ENCODE measurements around the gene DND1.
"Not testable (repeated sequence)": the region's sequence is repeated elsewhere in the genome, so short reads cannot be mapped to it uniquely, and the experiment has no call there.

DND1 gene

DNA sequence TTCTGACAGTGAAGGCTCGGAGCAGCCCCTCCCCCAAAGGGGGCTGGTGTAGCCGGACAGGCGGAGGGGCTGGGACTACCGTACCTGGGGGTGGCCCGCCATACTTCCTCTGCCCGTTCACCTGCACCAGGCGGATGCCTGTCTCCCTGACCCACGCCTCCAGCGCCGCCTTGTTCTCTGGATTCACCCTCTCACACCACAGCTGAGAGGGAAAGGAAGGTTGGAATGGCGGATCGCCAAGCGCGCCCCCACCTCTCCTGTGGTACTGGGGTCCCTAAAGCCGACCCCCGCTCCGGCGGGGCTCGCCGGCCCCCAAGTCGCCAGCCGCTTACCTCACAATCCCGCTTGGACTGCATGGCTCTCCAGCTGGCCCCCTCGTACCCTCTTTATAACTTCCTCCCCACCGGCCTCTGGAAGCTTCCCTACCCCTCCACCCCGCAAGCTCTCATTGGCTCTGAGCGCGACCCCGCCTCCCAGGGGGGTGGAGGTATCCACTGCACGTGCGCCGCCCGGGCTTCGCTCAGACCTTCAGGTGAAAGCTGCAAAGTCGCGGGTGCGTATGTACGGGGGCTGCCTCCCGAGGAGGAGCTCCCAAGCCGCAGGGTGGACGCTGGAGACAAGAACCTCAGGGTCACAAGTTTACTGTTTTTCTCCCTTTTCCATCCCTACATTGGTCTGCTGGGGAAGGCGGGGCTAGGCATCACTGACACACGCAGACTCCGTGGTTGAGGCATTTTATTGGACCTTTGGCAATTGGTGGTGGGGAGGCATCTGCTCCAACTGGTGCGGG, at the start of gene DND1:
Gene DND1 (minus strand): TSS at position 390 of the 790 bp plus-strand sequence. CDS start 34 bp downstream, at position 356.
- DNase-seq (ENCODE audit: low read depth in 2 of 2) = no peak

DNA sequence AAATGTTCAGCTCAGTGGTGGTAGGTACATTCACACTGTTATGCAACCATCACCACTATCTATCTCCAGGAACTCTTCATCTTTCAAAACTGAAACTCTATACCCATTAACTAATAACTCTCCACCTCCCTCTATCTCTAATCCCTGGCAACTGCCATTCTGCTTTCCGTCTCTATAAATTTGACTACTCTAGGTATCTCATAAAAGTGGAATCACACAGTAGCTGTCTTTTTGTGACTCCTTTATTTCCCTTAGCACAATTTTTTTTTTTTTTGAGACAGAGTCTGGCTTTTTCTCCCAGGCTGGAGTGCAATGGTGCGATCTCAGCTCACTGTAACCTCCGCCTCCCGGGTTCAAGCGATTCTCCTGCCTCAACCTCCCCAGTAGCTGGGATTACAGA, 48.0 kb upstream of the DND1 start:
- not testable (repeated sequence) for DNase-seq (ENCODE audit: low read depth in 2 of 2)

DNA sequence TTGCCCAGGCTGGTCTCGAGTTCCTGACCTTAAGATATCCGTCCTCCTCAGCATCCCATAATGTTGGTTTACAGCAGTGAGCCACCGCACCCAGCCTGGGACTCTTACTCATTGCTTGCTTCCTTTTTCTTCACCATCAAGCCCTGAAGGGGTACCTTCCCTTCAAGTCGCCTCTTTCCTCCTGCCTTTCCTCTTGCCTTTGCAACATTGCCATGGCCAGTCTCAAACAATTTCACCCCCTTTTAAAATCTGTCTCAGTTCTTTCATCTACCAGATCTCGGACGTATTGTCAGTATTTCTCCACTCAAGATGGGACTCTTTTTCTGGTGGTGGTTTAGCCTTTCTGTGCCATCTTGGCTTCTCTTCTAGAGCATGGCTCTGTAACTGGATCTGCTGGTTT, 47.4 kb upstream of the DND1 start:
- not testable (repeated sequence) for DNase-seq (ENCODE audit: low read depth in 2 of 2)

DNA sequence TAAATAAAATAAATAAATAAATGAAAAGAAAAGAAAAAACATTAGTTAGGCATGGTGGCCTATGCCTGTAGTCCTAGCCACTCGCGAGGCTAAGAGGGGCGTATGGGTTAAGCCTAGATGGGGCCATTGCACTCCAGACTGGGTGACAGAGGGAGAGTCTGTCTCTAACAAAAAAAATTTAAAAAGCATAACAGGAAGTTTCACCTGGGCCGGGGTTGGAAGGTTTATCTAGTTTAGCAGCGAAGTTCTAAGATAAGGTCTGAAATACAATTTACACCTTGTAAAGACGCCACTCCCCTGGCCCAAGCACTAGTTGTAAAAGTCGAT, 44.9 kb upstream of the DND1 start:
- DNase-seq (ENCODE audit: low read depth in 2 of 2) = no peak

DNA sequence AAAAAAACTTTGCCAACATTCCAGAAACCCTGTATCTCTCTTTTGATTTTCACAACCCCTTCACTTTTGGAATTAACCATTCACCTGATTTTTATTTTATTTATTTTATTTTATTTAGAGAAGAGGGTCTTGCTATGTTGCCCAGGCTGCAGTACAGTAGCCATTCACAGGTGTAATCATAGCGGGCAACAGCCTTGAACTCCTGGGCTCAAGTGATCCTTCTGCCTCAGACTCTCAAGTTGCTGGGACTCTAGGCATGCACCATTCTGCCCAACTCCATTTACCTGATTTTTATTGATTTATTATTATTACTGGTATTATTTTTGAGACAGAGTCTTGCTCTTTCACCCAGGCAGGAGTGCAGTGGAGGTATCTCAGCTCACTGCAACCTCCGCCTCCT, 42.9 kb upstream of the DND1 start:
- DNase-seq (ENCODE audit: low read depth in 2 of 2) = not testable (repeated sequence)

DNA sequence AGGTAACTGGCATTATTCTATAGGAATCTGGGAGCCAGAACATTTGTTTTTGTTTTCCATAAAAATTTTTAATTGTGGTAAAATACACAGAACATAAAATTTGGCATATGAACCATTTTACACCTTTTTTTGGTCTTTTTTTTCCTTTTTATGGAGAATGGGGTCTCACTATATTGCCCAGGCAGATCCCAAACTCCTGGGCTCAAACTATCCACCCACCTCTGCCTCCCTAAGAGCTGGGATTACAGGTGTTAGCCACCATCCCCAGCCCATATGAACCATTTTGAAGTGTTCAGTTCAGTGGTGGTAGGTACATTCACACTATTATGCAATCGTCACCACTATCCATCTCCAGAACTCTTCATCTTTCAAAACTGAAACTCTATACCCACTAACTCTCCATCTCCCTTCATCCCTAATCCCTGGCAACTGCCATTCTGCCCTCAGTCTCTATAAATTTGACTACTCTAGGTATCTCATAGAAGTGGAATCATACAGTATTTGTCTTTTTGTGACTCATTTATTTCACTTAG, 40.3 kb upstream of the DND1 start:
- DNase-seq (ENCODE audit: low read depth in 2 of 2) = no peak

DNA sequence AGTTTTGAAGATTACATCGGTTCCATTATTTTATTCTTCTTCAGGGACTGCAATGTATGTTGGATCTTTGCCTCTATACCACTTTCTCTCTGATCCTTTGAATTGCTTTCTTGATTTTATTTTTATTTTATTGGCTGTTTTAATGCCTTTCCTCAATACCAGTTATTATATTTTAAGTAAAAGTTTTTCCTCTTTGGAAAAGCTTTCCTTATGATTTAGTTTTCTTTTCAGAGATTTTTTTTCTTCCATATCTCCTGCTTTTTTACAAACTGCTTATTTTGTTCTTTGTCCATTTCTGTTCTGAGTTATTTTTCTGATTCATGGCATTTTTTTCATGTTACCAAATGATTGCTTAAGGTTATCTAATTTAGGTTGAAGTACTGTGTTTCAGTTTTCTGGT, 38.4 kb upstream of the DND1 start:
- DNase-seq (ENCODE audit: low read depth in 2 of 2) = no peak

DNA sequence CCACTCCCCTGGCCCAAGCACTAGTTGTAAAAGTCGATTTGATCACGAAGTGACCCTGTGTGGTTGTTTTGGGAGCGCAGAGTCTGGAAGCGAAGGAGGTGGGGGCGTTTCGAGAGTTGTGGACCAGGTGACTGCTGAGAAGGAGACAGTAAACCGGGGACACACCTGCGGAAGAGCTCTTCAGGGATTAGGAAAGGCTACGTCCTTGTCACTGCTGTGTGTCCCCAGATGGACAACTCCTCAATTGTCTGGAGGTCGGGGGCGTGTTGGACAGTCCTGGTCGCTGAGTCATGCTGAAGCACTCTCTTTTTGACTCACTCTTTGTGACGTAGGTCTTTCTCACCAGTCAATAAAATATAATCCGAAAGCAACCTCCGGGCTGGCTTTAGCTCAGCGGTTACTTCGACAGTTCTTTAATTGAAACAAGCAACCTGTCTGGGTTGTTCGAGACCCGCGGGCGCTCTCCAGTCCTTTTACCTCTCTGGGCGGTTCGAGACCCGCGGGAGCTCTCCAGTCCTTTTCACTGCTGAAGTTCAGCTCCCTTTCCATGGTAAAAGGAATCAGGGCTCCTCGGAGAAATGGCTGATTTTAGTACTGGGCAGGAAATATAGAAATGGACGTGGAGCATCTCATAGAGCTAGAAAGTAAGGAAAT, 37.6 kb upstream of the DND1 start:
- DNase-seq (ENCODE audit: low read depth in 2 of 2) = peak; percentile 73 to 84

DNA sequence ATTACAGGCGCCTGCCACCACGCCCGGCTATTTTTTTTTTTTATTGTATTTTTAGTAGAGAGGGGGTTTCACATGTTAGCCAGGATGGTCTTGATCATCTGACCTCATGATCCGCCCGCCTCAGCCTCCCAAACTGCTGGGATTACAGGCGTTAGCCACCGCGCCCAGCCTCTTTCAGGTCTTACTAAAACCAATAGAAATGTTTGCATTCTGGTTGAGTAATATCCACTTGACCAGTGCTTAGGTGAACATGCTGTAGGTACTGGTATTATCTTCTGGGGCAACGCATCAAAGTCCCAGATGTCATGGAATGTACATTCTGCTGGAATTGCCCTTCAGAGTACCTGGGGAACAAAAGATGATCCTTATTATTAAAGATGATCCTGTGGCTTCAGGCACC, 35.4 kb upstream of the DND1 start:
- DNase-seq (ENCODE audit: low read depth in 2 of 2) = not testable (repeated sequence)

DNA sequence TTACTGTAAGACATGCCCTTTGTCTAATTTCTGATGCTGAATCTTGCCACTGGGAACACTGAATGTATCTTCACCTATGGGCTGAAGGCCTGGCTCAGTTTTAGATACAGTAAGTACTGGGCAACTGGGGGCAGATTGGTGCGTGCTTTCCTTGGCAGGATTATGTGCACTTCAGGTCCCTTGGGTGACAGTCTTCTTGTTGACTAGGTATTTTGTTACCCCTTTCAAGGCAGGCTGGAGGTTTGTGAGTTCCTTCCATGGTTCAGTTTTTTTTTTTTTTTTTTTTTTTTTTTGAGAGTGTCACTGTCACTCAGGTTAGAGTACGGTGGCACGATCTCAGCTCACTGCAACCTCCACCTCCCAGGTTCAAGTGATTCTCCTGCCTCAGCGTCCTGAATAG, 34.4 kb upstream of the DND1 start:
- no peak for DNase-seq (ENCODE audit: low read depth in 2 of 2)

DNA sequence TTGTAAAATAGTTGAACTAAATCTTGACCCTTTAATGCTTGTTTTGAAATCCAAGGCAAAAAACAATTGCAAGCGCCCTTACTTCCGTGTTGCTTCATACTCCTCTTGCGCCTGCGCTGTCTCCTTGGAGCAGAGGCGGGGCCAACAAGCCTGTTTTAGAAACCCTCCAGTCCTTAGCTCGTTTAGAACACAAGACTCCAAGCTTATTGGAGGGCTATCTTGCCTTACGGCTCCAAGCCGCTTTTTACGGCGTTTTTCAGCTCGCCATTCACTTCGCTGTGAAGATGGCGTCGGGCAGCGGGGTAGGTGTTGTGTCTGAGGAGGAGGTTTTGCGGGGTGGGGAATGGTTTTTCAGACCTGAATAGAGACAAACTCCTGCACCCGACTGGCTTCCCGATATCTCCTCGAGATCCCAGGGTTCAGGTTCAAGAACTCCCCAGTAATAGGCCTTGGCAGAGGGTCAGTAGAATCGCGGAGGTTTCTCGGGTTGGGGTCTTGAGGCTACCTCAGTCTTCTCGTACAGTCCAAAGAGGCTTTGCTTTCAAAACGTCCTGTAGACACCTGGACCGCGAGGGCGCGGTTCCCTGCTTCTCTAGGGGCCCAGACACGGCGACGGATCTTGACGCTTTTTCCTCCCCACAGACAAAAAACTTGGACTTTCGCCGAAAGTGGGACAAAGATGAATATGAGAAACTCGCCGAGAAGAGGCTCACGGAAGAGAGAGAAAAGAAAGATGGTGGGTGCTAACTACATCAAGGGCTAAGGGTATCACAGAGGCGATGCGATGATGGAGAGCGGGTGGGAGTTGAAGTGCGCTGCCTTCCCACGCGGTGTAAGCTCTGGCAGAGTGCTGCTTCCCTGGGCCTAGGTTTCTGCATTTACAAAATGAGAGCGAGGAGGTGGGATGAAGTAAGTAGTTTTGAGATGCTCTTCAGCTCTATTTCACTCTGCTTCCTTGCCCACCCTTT, 27.1 kb upstream of the DND1 start, which contains the start of gene ZMAT2:
Gene ZMAT2 (plus strand): TSS at position 271 of the 968 bp plus-strand sequence. CDS start 14 bp downstream, at position 285.
- peak; percentile 80 to 87 for DNase-seq (ENCODE audit: low read depth in 2 of 2)

DNA sequence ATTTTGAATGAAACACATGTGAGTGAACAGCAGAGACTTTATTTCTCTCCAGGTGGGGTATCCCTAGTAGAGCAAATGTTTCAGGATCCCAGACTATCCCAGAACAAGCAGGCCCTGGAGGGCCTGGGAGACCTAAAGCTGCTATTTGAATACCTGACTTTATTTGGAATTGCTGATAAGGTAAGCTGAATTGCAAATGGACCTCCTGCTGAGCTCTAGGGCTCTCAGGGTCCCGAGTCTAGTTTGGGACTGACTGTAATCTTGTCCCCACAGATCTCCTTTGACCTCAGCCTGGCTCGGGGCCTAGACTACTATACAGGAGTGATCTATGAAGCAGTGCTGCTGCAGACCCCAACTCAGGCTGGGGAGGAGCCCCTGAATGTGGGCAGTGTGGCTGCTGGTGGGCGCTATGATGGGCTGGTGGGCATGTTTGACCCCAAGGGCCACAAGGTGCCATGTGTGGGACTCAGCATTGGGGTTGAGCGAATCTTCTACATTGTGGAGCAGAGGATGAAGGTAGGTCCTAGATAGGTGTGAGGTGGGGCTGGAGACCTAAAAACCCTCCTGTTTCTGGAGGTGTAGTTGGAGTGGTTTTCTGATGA, 23.6 kb upstream of the DND1 start:
- no peak for DNase-seq (ENCODE audit: low read depth in 2 of 2)

DNA sequence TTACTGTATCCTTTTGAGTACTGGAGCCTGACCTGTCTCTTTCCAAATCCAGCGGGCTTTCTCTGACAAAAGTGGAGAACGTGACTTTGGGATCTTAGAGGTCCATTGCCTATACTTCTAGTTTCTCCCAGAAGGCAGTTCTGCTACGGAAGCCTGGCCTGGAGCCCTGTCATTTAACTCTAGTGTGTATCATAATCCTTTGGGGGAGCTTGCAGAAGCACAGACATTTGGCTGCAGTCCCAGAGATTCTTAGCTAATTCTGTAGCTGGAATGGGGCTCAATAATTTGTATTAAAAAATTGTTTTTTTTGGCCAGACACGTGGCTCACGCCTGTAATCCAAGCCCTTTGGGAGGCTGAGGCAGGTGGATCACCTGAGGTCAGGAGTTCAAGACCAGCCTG, 20.9 kb upstream of the DND1 start:
- DNase-seq (ENCODE audit: low read depth in 2 of 2) = no peak

DNA sequence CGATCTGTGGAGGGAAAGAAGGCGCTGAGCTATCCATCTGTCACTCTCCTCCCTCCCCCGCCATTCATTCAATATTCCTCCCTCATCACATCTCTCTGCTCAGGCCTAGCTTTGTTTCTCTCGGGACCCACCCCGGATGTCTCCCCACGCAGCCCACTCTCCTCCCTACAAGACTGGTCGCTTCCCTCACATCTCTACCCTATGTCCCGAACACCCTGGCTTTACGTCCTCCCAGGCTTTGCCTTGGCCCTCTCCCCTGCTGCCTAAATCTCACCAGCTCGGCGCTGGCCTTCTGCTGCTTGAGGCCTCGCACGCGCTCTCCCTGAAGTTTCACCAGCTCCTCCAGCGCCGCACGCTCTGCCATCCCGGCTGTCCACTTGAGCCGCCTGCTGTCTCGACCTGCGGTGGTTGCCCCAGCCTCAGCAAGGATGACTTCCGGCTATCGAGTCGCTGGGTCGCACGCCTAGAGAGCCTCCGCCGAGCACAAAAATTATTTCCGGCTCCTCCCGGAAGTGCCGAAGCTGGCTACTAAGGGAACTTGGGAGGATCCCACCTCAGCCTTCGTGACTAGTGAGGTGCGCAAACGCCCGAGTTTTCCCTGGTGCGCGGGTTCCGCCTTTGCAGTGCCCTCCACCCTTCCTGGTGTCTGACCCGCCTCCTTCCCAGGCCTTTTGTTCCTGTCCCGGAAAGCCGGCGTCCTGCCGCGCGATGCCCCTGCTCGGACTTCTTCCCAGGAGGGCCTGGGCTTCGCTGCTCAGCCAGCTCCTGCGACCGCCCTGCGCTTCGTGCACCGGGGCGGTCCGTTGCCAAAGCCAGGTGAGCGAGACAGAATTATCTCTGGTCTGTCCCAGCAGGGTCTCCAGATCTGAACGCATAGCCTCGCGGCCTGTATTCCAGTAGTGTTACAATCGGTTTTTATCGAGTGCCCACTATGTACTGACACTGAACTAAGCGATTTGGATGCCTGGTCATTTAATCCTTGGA, 17.9 kb upstream of the DND1 start, which contains the start of the genes HARS1 and HARS2:
Gene HARS1 (minus strand): TSS at position 430 of the 984 bp plus-strand sequence. CDS start 66 bp downstream, at position 364.
Gene HARS2 (plus strand): TSS at position 515 of the 984 bp plus-strand sequence. CDS start 194 bp downstream, at position 709.
- peak; percentile 67 to 69 for DNase-seq (ENCODE audit: low read depth in 2 of 2)

DNA sequence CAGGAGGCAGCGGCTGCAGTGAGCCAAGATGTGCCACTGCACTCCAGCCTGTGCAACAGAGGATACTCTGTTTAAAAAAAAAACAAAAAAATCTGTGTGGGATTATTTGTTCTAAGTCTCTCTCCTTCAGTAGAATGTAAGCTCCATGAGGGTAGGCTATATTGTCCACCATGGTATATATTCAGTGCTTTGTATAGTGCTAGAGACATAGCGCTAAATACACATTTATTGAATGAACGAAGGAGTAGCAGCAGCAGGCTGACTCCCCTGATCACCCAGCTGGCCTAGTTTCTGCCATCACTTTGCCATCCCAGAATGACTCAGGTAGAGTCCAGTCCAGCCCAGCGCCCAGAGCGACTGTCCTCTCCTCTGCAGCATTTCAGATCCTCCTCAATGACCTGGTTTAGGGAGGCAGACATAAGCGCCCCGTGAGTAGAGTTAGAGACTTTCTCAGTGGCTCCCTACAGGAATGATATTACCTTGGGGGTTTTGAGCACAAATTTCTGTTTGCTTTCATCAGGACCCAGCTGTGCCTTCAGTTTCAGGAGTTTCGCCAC, 17.1 kb upstream of the DND1 start:
- no peak for DNase-seq (ENCODE audit: low read depth in 2 of 2)

DNA sequence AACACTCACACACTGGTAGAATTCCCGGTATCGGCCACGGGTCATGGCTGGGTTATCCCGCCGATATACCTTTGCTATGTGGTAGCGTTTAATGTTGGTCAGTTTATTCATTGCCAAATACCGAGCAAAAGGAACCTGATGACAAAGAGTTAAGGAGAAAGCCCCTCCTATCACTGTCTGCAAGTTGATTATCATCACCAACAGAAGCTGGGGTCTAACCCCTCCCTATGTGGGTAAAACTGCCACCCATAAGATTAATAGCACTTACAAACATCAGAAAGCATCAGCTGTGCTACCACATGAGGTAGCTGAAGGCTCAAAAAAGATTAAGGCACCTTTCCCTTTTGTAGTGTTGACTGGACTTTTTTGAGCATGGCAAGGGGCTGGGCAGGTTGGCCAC, 5.6 kb upstream of the DND1 start:
- no peak for DNase-seq (ENCODE audit: low read depth in 2 of 2)

DNA sequence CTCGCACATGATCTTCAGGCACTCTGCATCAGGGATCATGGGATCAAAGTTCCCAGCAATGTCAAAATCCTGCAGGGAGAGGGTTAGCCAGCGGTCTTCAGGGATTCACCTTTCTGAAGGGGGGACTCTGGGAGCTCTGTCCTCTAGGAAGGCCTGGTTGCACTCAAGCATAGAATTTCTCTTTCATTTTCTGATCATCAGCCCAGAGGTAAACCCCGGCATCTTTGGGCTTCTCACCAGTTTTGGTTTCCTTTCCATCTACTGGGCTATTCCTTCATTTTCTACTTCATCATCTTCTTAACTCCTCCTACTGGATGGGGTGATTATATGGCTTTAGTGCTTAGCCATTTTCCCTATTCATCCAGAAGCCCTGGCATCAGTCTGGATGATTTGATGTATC, 4.6 kb upstream of the DND1 start:
- DNase-seq (ENCODE audit: low read depth in 2 of 2) = no peak

DNA sequence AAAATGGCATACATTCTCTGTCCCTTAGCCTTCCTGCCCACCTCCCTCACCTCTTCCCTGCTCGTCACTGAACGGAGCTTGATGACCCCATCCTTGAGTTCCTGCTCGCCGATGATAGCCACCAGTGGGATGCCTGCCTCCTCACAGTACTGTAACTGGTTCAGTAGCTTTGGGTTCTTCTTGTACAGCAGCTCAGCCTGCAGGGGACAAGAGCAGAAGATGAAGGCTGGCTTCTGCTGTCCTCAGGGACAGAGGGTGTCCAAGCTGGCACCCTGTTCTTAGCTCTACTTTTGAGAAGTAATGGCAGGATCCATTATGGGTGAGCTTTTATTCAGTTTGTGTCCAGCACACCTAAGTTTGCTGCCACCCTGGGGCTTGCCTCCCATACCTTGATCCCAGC, 1.3 kb upstream of the DND1 start:
- no peak for DNase-seq (ENCODE audit: low read depth in 2 of 2)

DNA sequence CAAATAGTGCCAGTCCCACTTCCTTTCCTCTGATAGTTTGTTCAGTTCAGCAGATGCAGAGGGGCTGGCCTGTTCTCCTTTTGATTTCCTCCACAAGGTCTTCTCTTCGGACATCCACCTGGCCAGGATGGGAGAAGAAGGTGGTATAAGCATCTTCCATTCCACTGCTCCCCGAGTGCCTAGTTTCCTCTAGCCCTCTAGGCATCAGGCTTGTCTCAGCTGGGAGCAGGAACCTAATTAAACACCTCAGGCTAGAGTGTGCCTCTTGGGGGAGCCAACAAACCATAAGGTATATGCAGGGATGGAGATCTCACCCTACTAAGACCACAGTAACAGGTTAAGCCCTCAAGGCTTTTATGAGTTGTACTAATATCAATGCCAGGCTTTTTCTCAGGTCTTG, 835 bp upstream of the DND1 start:
- no peak for DNase-seq (ENCODE audit: low read depth in 2 of 2)

Measured in stimulated activated CD8-positive, alpha-beta memory T cell treated with anti-CD3 and anti-CD28 coated beads, Interleukin-2, amount 100 ng/mL, for 1 hour (primary cell).